ENCODE results near the gene TMEM187. TPM values are rescaled to one million over a fixed set of nuclear protein-coding genes. Genes with fewer than 3 reads are reported as not detected.
A peak's percentile ranks its signal among the peaks of the same experiment; 100 is the strongest.

The TMEM187 gene
- total and polyA plus RNA-seq, 8 donors: 3.9 to 13.5 (median 6.3) TPM

- Histone ChIP-seq H3K4me3 (no peak overlapping the region), H3K27ac (no peak overlapping the region), H3K9me3 (no peaks in the 10 kb centered on the region), H3K4me1 (peaks cover 0 to 46% of the 10 kb centered on the region in 2 donors), H3K27me3 (no peaks in the 10 kb centered on the region), H3K36me3 (peaks cover 0 to 72% of the 10 kb centered on the region in 2 donors)
- intact Hi-C loops (cut with DNase I): no loop called here
- ATAC-seq: no peak
- peak in 1 of 4 donors; percentile 3 for DNase-seq
- no peak for TF ChIP-seq CTCF (IDR thresholded peaks at IDR 0.05)
These were observed 43.2 kb downstream of the TMEM187 start for GRCh38 chrX:154015581-154016264.

GRCh38 chrX:154016366-154017076 lies 44.0 kb downstream of the TMEM187 start:
- TF ChIP-seq CTCF (IDR thresholded peaks at IDR 0.05): no peak
- H3K4me3 ChIP-seq: no peak overlapping the region
- peaks cover 0 to 39% of the 10 kb centered on the region in 2 donors for H3K4me1 ChIP-seq
- DNase-seq (peak in 1 of 4 donors; percentile 28), ATAC-seq (no peak)
- H3K36me3 ChIP-seq: peaks cover 0 to 64% of the 10 kb centered on the region in 2 donors
- intact Hi-C loops (cut with DNase I): no loop called here
- no peaks in the 10 kb centered on the region for H3K27me3 ChIP-seq
- H3K9me3 ChIP-seq: no peaks in the 10 kb centered on the region
- H3K27ac ChIP-seq: no peak overlapping the region

- intact Hi-C loops (cut with DNase I): no loop called here
- no peaks in the 10 kb centered on the region for H3K27me3 ChIP-seq
These were observed 45.4 kb downstream of the TMEM187 start for GRCh38 chrX:154017766-154018517.

GRCh38 chrX:154018518-154019060 lies 46.0 kb downstream of the TMEM187 start:
- Histone ChIP-seq H3K36me3 (peaks cover 0 to 45% of the 10 kb centered on the region in 2 donors), H3K9me3 (no peaks in the 10 kb centered on the region), H3K27me3 (no peaks in the 10 kb centered on the region), H3K4me1 (peaks cover 0 to 23% of the 10 kb centered on the region in 2 donors), H3K4me3 (peak overlapping the region; percentile 36 to 62), H3K27ac (peak overlapping the region in 1 of 2 donors; percentile 87)
- TF ChIP-seq CTCF (IDR thresholded peaks at IDR 0.05): no peak
- intact Hi-C loops (cut with DNase I): no loop called here
- ATAC-seq (no peak), DNase-seq (no peak)

More at GRCh38 chrX:154017766-154018517, 45.4 kb downstream of the TMEM187 start:
- Histone ChIP-seq H3K36me3 (peaks cover 0 to 50% of the 10 kb centered on the region in 2 donors), H3K9me3 (no peaks in the 10 kb centered on the region), H3K4me1 (peaks cover 0 to 28% of the 10 kb centered on the region in 2 donors), H3K27ac (no peak overlapping the region), H3K4me3 (peak overlapping the region in 1 of 2 donors; percentile 62)
- no peak for TF ChIP-seq CTCF (IDR thresholded peaks at IDR 0.05)
- ATAC-seq (no peak), DNase-seq (no peak)
